GM23338 (cell line): ENCODE measurements around the gene SLC25A47. TPM values are rescaled to one million over a fixed set of nuclear protein-coding genes. Genes with fewer than 3 reads are reported as not detected.

Source experiments
- ATAC-seq: fragments of 200-7000 bp; cut with Tn5 transposase; 3 replicates; pipeline ENCODE4 v1.9.1; 2020
- DNase-seq: peaks from one replicate; pipeline ENCODE4 v3.0.0-alpha.2; 2015; ENCODE audit warnings: low spot score
- H2AFZ ChIP-seq: fragments of 200-600 bp; sonication (generic); 2 replicates; pipeline ENCODE4 v1.8.0; 2016; ENCODE audit warnings: antibody characterized with exemption, mild to moderate bottlenecking, moderate library complexity
- H3F3A ChIP-seq: fragments of 200-600 bp; sonication (generic); replicated peaks from 2 replicates; pipeline ENCODE4 v1.8.0; 2017; ENCODE audit warnings: antibody characterized with exemption, mixed run types, low read depth
- H3K27ac ChIP-seq: fragments of 200-600 bp; sonication (generic); 2 replicates; pipeline ENCODE4 v1.6.1; 2016; ENCODE audit warnings: low read depth
- H3K27me3 ChIP-seq: fragments of 200-600 bp; sonication (generic); 2 replicates; pipeline ENCODE4 v1.8.0; 2016; ENCODE audit warnings: mild to moderate bottlenecking, mixed run types, moderate library complexity; ENCODE audit not compliant: insufficient read depth
- H3K36me3 ChIP-seq: fragments of 200-600 bp; sonication (generic); 2 replicates; pipeline ENCODE4 v1.8.0; 2016; ENCODE audit warnings: mild to moderate bottlenecking; ENCODE audit not compliant: insufficient read depth
- H3K4me1 ChIP-seq: fragments of 200-600 bp; sonication (generic); 2 replicates; pipeline ENCODE4 v1.8.0; 2016; ENCODE audit warnings: mild to moderate bottlenecking, moderate library complexity; ENCODE audit not compliant: insufficient read depth
- H3K4me2 ChIP-seq: fragments of 200-600 bp; sonication (generic); 2 replicates; pipeline ENCODE4 v1.7.1; 2017; ENCODE audit warnings: mixed run types
- H3K4me3 ChIP-seq: fragments of 200-600 bp; sonication (generic); 2 replicates; pipeline ENCODE4 v1.6.1; 2016; ENCODE audit warnings: mixed run types
- H3K79me2 ChIP-seq: fragments of 200-600 bp; sonication (generic); replicated peaks from 2 replicates; pipeline ENCODE4 v1.8.0; 2017; ENCODE audit warnings: mild to moderate bottlenecking; ENCODE audit not compliant: insufficient read depth
- H3K9me2 ChIP-seq: fragments of 200-600 bp; sonication (generic); 2 replicates; pipeline ENCODE4 v1.8.0; 2017; ENCODE audit not compliant: insufficient read depth
- H4K20me1 ChIP-seq: fragments of 200-600 bp; sonication (generic); replicated peaks from 2 replicates; pipeline ENCODE4 v1.8.0; 2017; ENCODE audit warnings: mild to moderate bottlenecking; ENCODE audit not compliant: insufficient read depth
- H3K27ac Mint-ChIP-seq: 2 replicates; pipeline ENCODE4 v1.8.0; 2020; ENCODE audit warnings: inconsistent platforms, mild to moderate bottlenecking, moderate library complexity, mixed read lengths
- H3K27me3 Mint-ChIP-seq: 3 replicates; pipeline ENCODE4 v1.8.0; 2022; ENCODE audit warnings: low read depth, mild to moderate bottlenecking, moderate library complexity, mixed read lengths, inconsistent platforms; ENCODE audit not compliant: insufficient read depth, poor library complexity
- H3K36me3 Mint-ChIP-seq: 3 replicates; pipeline ENCODE4 v1.8.0; 2021; ENCODE audit warnings: low read depth, mild to moderate bottlenecking, inconsistent platforms, moderate library complexity, mixed read lengths
- H3K4me1 Mint-ChIP-seq: 3 replicates; pipeline ENCODE4 v1.8.0; 2020; ENCODE audit warnings: mild to moderate bottlenecking, inconsistent platforms, mixed read lengths
- H3K4me3 Mint-ChIP-seq: 3 replicates; pipeline ENCODE4 v1.8.0; 2021; ENCODE audit warnings: moderate library complexity, mild to moderate bottlenecking, inconsistent platforms, mixed read lengths
- H3K9me3 Mint-ChIP-seq: 3 replicates; pipeline ENCODE4 v1.8.0; 2020; ENCODE audit warnings: moderate library complexity, mild to moderate bottlenecking, inconsistent platforms, mixed read lengths
- CREB1 ChIP-seq: fragments of 250-450 bp; sonication (Bioruptor Pico); IDR thresholded peaks from 2 replicates; pipeline ENCODE4 v1.5.0; 2020; ENCODE audit warnings: low read depth, mild to moderate bottlenecking, moderate library complexity
- EZH2 ChIP-seq: fragments of 200-600 bp; sonication (generic); IDR thresholded peaks from one replicate; pipeline ENCODE4 v1.8.0; 2017; ENCODE audit warnings: antibody characterized with exemption, mild to moderate bottlenecking, low read depth; ENCODE audit not compliant: unreplicated experiment
- JUNB ChIP-seq: IDR thresholded peaks from one replicate; pipeline ENCODE4 v1.6.1; 2016; ENCODE audit warnings: antibody characterized with exemption; ENCODE audit not compliant: unreplicated experiment
- NANOG ChIP-seq: IDR thresholded peaks from 2 replicates; pipeline ENCODE4 v1.6.1; 2016; ENCODE audit warnings: antibody characterized with exemption, borderline replicate concordance
- POLR2AphosphoS5 ChIP-seq: IDR thresholded peaks from 2 replicates; pipeline ENCODE4 v1.6.1; 2016; ENCODE audit warnings: antibody characterized with exemption, low read depth
- REST ChIP-seq: IDR thresholded peaks from one replicate; pipeline ENCODE4 v1.6.1; 2018; ENCODE audit warnings: antibody characterized with exemption; ENCODE audit not compliant: unreplicated experiment
- STAT1 ChIP-seq: IDR thresholded peaks from one replicate; pipeline ENCODE4 v1.6.1; 2016; ENCODE audit warnings: antibody characterized with exemption; ENCODE audit not compliant: unreplicated experiment
- ZNF114 ChIP-seq: fragments of 250-450 bp; sonication (Bioruptor Pico); IDR thresholded peaks from 2 replicates; pipeline ENCODE4 v1.5.0; 2020; ENCODE audit warnings: mild to moderate bottlenecking, moderate library complexity
- ZNF331 ChIP-seq: fragments of 250-450 bp; sonication (Bioruptor Pico); IDR thresholded peaks from 2 replicates; pipeline ENCODE4 v1.5.0; 2020; ENCODE audit warnings: low read depth, mild to moderate bottlenecking, moderate library complexity
- polyA plus RNA-seq: library from polyadenylated mRNA; unstranded; fragments of >200 nt; fragmentation: Nextera tagmentation; extraction: Ambion mirVana; gene quantifications from 2 replicates; pipeline ENCODE4 v1.2.1, GENCODE V29; 2016
- total RNA-seq: library from RNA; depleted of rRNA; stranded (reverse); fragments of >200 nt; shearing (Covaris generic); gene quantifications from 2 replicates; pipeline ENCODE4 v1.2.3, GENCODE V29; 2014
- TF ChIP-seq, protein P1 (sequence below), 2 experiments: fragments of 200-600 bp in 1 of 2; sonication (generic) in 1 of 2; conservative IDR thresholded peaks; 2 replicates each; pipeline versions ENCODE4 v1.5.1 to v1.6.1; 2016 to 2017; ENCODE audit warnings: antibody characterized with exemption in 2 of 2, low read depth in 2 of 2, mild to moderate bottlenecking in 2 of 2, moderate library complexity in 1 of 2
- TF ChIP-seq, protein P2 (sequence below): IDR thresholded peaks from 2 replicates; pipeline ENCODE4 v1.6.1; 2016; ENCODE audit warnings: antibody characterized with exemption

Gene SLC25A47
- total and polyA plus RNA-seq, 2 experiments from 2014 or later, result not detected

DNA sequence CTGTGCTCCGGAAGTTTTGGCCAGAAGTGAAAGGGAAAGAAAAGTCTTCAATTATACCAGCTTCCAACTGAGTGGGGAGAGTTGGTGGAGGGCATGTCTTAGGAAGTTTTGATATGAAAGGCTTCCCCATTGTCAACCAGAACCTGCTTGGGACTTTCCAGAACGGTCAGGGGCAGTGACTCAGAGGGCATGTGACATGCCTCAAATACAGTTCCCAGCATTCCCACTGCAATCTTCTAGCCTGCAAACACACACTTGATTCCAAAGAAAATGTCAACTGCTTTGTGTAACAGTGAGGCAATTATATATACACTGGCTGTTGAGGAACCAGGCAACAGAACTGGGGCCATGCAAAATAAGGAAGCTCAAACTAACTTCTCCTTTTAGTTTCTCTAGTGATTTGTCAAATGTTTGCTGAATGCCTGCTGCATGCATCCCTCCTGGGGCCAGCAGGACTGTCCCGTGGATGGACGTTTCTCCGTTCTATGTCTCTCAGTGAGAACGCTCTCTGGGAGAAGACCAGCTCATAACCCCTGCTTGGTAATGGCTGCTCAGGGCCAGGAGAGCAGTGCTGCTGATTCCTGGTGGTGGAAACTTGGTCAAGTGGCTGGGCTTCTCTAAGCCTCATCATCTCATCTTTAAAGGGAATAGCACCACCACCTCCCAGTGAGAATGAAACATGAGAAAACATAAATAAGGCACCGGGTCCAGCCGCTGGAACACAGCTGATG, 18.3 kb downstream of the SLC25A47 start:
- peak overlapping the region; percentile 38; the same call in 1 of the 2 replicates for H3K27ac Mint-ChIP-seq
- H3K36me3 ChIP-seq, result peaks cover 27% of the 10 kb centered on the region
- H3K36me3 Mint-ChIP-seq, result peaks cover 95% of the 10 kb centered on the region
- H3K4me3 Mint-ChIP-seq, result no peak overlapping the region
- DNase-seq (no peak), ATAC-seq (no peak)
- no peaks in the 10 kb centered on the region for H3K9me2 ChIP-seq
- no peaks in the 10 kb centered on the region for H3K79me2 ChIP-seq
- peaks cover 8% of the 10 kb centered on the region for H3K27me3 Mint-ChIP-seq
- H3K9me3 Mint-ChIP-seq, result peaks cover 10% of the 10 kb centered on the region
- no peaks in the 10 kb centered on the region for H3K4me1 ChIP-seq
- H3K27me3 ChIP-seq, result no peaks in the 10 kb centered on the region
- H3K4me2 ChIP-seq, result no peak overlapping the region
- no peak overlapping the region for H3K4me3 ChIP-seq
- H4K20me1 ChIP-seq, result no peaks in the 10 kb centered on the region
- H2AFZ ChIP-seq, result no peak overlapping the region
- no peaks in the 10 kb centered on the region for H3F3A ChIP-seq
- no peaks in the 10 kb centered on the region; the same call in 2 of the 3 replicates for H3K4me1 Mint-ChIP-seq
- H3K27ac ChIP-seq, result no peak overlapping the region
- no peak for TF ChIP-seq JUNB
- no peak for TF ChIP-seq ZNF114 (CRISPR knock-in tag)
- TF ChIP-seq, protein P1, sequence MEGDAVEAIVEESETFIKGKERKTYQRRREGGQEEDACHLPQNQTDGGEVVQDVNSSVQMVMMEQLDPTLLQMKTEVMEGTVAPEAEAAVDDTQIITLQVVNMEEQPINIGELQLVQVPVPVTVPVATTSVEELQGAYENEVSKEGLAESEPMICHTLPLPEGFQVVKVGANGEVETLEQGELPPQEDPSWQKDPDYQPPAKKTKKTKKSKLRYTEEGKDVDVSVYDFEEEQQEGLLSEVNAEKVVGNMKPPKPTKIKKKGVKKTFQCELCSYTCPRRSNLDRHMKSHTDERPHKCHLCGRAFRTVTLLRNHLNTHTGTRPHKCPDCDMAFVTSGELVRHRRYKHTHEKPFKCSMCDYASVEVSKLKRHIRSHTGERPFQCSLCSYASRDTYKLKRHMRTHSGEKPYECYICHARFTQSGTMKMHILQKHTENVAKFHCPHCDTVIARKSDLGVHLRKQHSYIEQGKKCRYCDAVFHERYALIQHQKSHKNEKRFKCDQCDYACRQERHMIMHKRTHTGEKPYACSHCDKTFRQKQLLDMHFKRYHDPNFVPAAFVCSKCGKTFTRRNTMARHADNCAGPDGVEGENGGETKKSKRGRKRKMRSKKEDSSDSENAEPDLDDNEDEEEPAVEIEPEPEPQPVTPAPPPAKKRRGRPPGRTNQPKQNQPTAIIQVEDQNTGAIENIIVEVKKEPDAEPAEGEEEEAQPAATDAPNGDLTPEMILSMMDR (conservative IDR thresholded peaks at IDR 0.05; ENCODE audit: low read depth in 2 of 2), result no peak
- TF ChIP-seq, protein P2, sequence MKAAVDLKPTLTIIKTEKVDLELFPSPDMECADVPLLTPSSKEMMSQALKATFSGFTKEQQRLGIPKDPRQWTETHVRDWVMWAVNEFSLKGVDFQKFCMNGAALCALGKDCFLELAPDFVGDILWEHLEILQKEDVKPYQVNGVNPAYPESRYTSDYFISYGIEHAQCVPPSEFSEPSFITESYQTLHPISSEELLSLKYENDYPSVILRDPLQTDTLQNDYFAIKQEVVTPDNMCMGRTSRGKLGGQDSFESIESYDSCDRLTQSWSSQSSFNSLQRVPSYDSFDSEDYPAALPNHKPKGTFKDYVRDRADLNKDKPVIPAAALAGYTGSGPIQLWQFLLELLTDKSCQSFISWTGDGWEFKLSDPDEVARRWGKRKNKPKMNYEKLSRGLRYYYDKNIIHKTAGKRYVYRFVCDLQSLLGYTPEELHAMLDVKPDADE, result no peak
- no peak for TF ChIP-seq STAT1
- TF ChIP-seq CREB1, result no peak
- TF ChIP-seq EZH2, result no peak

DNA sequence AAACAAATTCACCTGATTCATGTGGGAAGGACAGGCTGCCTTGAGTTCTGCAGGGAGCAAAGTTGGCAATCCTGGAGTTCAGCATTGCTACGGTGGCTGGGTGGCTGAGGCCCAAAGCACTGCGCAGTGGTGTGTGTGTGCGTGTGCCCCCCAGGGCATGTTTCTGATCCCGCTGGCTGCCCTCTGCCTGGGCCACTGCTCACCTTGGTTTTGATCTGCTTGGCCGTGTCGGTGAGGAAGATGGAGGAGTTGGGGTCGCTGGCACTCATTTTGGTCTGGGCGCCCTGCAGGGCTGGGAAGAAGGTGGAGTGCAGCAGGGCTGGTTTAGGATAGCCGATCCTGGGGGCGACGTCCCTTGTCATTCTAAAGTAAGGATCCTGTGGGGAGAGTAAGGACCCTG, 19.1 kb downstream of the SLC25A47 start:
- H3K27ac Mint-ChIP-seq, result no peak overlapping the region
- TF ChIP-seq, protein P2, result no peak
- TF ChIP-seq ZNF114 (CRISPR knock-in tag), result no peak
- no peak for TF ChIP-seq STAT1
- TF ChIP-seq ZNF331 (CRISPR knock-in tag), result no peak
- TF ChIP-seq, protein P1 (conservative IDR thresholded peaks at IDR 0.05; ENCODE audit: low read depth in 2 of 2), result no peak
- no peak for TF ChIP-seq POLR2AphosphoS5
- no peak for TF ChIP-seq NANOG
- TF ChIP-seq EZH2, result no peak
- TF ChIP-seq REST, result no peak

More for the DNA sequence above, 19.1 kb downstream of the SLC25A47 start:
- Histone ChIP-seq H3K4me1 (no peaks in the 10 kb centered on the region), H3F3A (no peaks in the 10 kb centered on the region), H3K79me2 (no peaks in the 10 kb centered on the region), H3K4me3 (no peak overlapping the region), H3K27me3 (no peaks in the 10 kb centered on the region), H3K9me2 (no peaks in the 10 kb centered on the region), H3K36me3 (peaks cover 32% of the 10 kb centered on the region), H2AFZ (no peak overlapping the region), H3K27ac (no peak overlapping the region), H3K4me2 (no peak overlapping the region), H4K20me1 (no peaks in the 10 kb centered on the region)
- Mint-ChIP-seq H3K4me1 (no peaks in the 10 kb centered on the region; the same call in 2 of the 3 replicates), H3K4me3 (no peak overlapping the region), H3K36me3 (peaks cover 95% of the 10 kb centered on the region), H3K9me3 (peaks cover 10% of the 10 kb centered on the region), H3K27me3 (peaks cover 8% of the 10 kb centered on the region)
- no peak for DNase-seq
- no peak for ATAC-seq
